A549 (cell line): ENCODE data around the gene TMEM200A. TPM values are rescaled to one million over a fixed set of nuclear protein-coding genes. Genes with fewer than 3 reads are reported as not detected.

Source experiments
- ATAC-seq, 2 experiments: fragments of 200-7000 bp in 1 of 2; fragments of >200 bp in 1 of 2; cut with Nextera tagmentation in 1 of 2; cut with Tn5 transposase in 1 of 2; 3 replicates each; pipeline versions ENCODE4 v1.8.0 to v1.9.1; 2018 to 2020; ENCODE audit warnings: mild to moderate bottlenecking in 1 of 2, moderate library complexity in 1 of 2
- CTCF ChIA-PET: fragments of 300-600 bp; sonication (Branson Sonifier 250); formaldehyde crosslinking; extraction: SDS; loops from one replicate; lab custom pipeline; 2021; ENCODE audit warnings: antibody characterized with exemption, inconsistent platforms; lab: Yijun Ruan, JAX
- POLR2A ChIA-PET: fragments of 350-600 bp; formaldehyde crosslinking; extraction: SDS; loops from one replicate; lab custom pipeline; 2021; ENCODE audit warnings: antibody characterized with exemption, inconsistent platforms; lab: Yijun Ruan, JAX
- DNase-seq, 2 experiments: peaks; one replicate each; pipeline versions ENCODE4 v3.0.0 to v3.0.0-alpha.2; 2011 to 2016; ENCODE audit warnings: low read depth in 1 of 2, low spot score in 1 of 2
- FAIRE-seq: peaks from 2 replicates; lab custom pipeline; 2011; peaks lifted over from hg19 to GRCh38; lab: Jason Lieb, UNC
- H3K27ac ChIP-seq, 2 experiments: fragments of >200 bp; sonication (Bioruptor Twin); formaldehyde crosslinking; 3 replicates each; pipeline ENCODE4 v1.5.1; 2016 to 2017
- H3K4me1 ChIP-seq: fragments of >200 bp; sonication (Bioruptor Twin); formaldehyde crosslinking; 3 replicates; pipeline ENCODE4 v1.6.1; 2016
- H3K4me2 ChIP-seq: fragments of >200 bp; sonication (Bioruptor Twin); formaldehyde crosslinking; 3 replicates; pipeline ENCODE4 v1.6.1; 2016
- H3K4me3 ChIP-seq: fragments of >200 bp; sonication (Bioruptor Twin); formaldehyde crosslinking; 3 replicates; pipeline ENCODE4 v1.5.1; 2016
- H3K9me3 ChIP-seq: fragments of >200 bp; sonication (Bioruptor Twin); formaldehyde crosslinking; 3 replicates; pipeline ENCODE4 v1.6.1; 2016
- CHD4 ChIP-seq: fragments of 200-600 bp; sonication (generic); IDR thresholded peaks from 2 replicates; pipeline ENCODE4 v1.6.1; 2016; ENCODE audit warnings: antibody characterized with exemption, mild to moderate bottlenecking, borderline replicate concordance
- ESRRA ChIP-seq: fragments of 150-350 bp; IDR thresholded peaks from 2 replicates; pipeline ENCODE4 v1.6.1; 2014; ENCODE audit warnings: mild to moderate bottlenecking, low read length, borderline replicate concordance
- FOSB ChIP-seq: fragments of 250-450 bp; sonication (Bioruptor Pico); IDR thresholded peaks from 2 replicates; pipeline ENCODE4 v1.5.0; 2020; ENCODE audit warnings: mild to moderate bottlenecking, moderate library complexity
- GATA3 ChIP-seq: IDR thresholded peaks from 2 replicates; pipeline ENCODE4 v1.6.1; 2012; ENCODE audit warnings: borderline replicate concordance
- HOXB5 ChIP-seq: fragments of 250-450 bp; sonication (Bioruptor Pico); IDR thresholded peaks from 2 replicates; pipeline ENCODE4 v1.5.0; 2020; ENCODE audit warnings: mild to moderate bottlenecking, moderate library complexity
- KDM1A ChIP-seq: fragments of 200-600 bp; sonication (generic); IDR thresholded peaks from 2 replicates; pipeline ENCODE4 v1.6.1; 2016; ENCODE audit warnings: low read depth, mild to moderate bottlenecking
- KDM5A ChIP-seq: fragments of 200-600 bp; sonication (generic); IDR thresholded peaks from 2 replicates; pipeline ENCODE4 v1.6.1; 2016; ENCODE audit warnings: antibody characterized with exemption, mild to moderate bottlenecking
- MAFK ChIP-seq: fragments of 450-650 bp; IDR thresholded peaks from 2 replicates; pipeline ENCODE4 v1.6.1; 2014; ENCODE audit not compliant: partially characterized antibody
- NPAS2 ChIP-seq: fragments of 250-450 bp; sonication (Bioruptor Pico); IDR thresholded peaks from 2 replicates; pipeline ENCODE4 v1.8.0; 2022; ENCODE audit warnings: mild to moderate bottlenecking, moderate library complexity, borderline replicate concordance
- NR3C1 ChIP-seq: fragments of >200 bp; sonication (Bioruptor Twin); formaldehyde crosslinking; IDR thresholded peaks from 3 replicates; pipeline ENCODE4 v1.6.1; 2017
- PHF8 ChIP-seq: fragments of 200-600 bp; sonication (generic); IDR thresholded peaks from 2 replicates; pipeline ENCODE4 v1.6.1; 2016; ENCODE audit warnings: low read depth, mild to moderate bottlenecking, antibody characterized with exemption, moderate library complexity, borderline replicate concordance
- POLR2A ChIP-seq: IDR thresholded peaks from 2 replicates; pipeline ENCODE4 v1.6.1; 2012; ENCODE audit warnings: mild to moderate bottlenecking, low read length
- RARB ChIP-seq: fragments of 250-450 bp; sonication (Bioruptor Pico); IDR thresholded peaks from 2 replicates; pipeline ENCODE4 v1.8.0; 2021; ENCODE audit warnings: mild to moderate bottlenecking, moderate library complexity
- SMC3 ChIP-seq: fragments of >200 bp; sonication (Bioruptor Twin); formaldehyde crosslinking; IDR thresholded peaks from 3 replicates; pipeline ENCODE4 v1.6.1; 2018; ENCODE audit warnings: inconsistent platforms
- TFCP2L1 ChIP-seq: fragments of 250-450 bp; sonication (Bioruptor Pico); IDR thresholded peaks from 2 replicates; pipeline ENCODE4 v1.5.0; 2021; ENCODE audit warnings: mild to moderate bottlenecking
- TP53 ChIP-seq: fragments of 250-450 bp; sonication (Bioruptor Pico); IDR thresholded peaks from 2 replicates; pipeline ENCODE4 v1.5.0; 2021; ENCODE audit warnings: mild to moderate bottlenecking, moderate library complexity
- ZNF302 ChIP-seq: fragments of 250-450 bp; sonication (Bioruptor Pico); IDR thresholded peaks from 2 replicates; pipeline ENCODE4 v1.9.0; 2021; ENCODE audit warnings: inconsistent platforms, mild to moderate bottlenecking, moderate library complexity
- WGBS: methylation state at CpG from one replicate; pipeline ENCODE4 v1.1.6; 2017; ENCODE audit errors: missing lambda C conversion rate; 5-methylcytosine and 5-hydroxymethylcytosine counted together
- polyA plus RNA-seq, 4 experiments: library from polyadenylated mRNA; depleted of rRNA in 3 of 4; stranded (reverse); fragments of >200 nt; fragmentation: RNase III in 1 of 4; extraction: RNeasy Plus Mini Kit Qiagen cat#74134 plus additional on column Dnase treatment in 1 of 4; gene quantifications; 2 replicates in 3 of 4; 3 replicates in 1 of 4; pipeline ENCODE4 v1.2.3, GENCODE V29; 2011 to 2017
- TF ChIP-seq, protein P1 (sequence below): fragments of 150-350 bp; IDR thresholded peaks from 2 replicates; pipeline ENCODE4 v1.6.1; 2014; ENCODE audit warnings: low read depth, mild to moderate bottlenecking, low read length
- TF ChIP-seq, protein P2 (sequence below): fragments of 450-650 bp; IDR thresholded peaks from 2 replicates; pipeline ENCODE4 v1.6.1; 2014; ENCODE audit warnings: antibody characterized with exemption
- TF ChIP-seq, protein P3 (sequence below): fragments of >200 bp; sonication (Bioruptor Twin); formaldehyde crosslinking; IDR thresholded peaks from 3 replicates; pipeline ENCODE4 v1.6.1; 2016
- TF ChIP-seq, protein P4 (sequence below): IDR thresholded peaks from 2 replicates; pipeline ENCODE4 v1.6.1; 2012; ENCODE audit warnings: low read depth, borderline replicate concordance
- TF ChIP-seq, protein P5 (sequence below): fragments of >200 bp; sonication (Bioruptor Twin); formaldehyde crosslinking; IDR thresholded peaks from 3 replicates; pipeline ENCODE4 v1.5.1; 2016
- TF ChIP-seq, protein P6 (sequence below): IDR thresholded peaks from 2 replicates; pipeline ENCODE4 v1.6.1; 2012
- TF ChIP-seq, protein P7 (sequence below): fragments of 250-450 bp; sonication (Bioruptor Pico); IDR thresholded peaks from 2 replicates; pipeline ENCODE4 v1.5.0; 2021; ENCODE audit warnings: mild to moderate bottlenecking, moderate library complexity, borderline replicate concordance

The TMEM200A gene
- polyA plus RNA-seq, 2 of the 4 experiments (the other 2 are of a cell fraction) = 0.03 TPM; not detected in 1

DNA sequence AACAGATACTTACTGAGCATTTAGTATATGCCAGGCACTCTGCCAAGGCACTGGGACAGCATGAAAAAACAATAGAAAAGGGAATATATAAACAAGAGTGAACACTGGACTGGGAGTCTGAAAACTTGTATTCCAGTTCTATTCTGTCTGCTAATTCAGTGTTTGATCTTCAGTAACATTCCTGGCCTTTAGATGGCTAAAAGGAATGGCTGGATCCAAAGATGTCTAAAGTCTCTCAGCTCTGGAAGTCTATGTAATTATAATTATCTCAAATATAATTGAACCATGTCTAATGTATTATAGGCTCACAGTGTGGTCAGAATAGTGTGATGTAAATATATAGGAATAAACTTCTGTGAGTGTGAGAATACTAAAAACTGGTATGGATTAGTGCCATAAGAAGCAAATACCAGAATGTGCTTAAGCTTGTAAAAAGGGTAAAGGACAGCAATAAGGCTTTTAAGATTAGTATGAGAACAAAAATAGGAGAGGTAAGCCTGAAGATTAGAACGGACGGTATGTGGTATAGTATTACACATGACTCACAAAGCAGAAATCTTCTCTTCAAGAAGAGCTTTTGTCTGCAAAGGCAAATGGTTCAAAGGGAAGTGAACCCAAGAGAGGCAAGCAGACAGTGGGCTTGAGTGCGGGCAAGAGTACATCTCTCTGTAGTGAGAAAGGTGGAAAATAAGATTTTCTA lies 68.5 kb downstream of the TMEM200A start:
- H3K4me2 ChIP-seq = no peak overlapping the region
- no peak for TF ChIP-seq ESRRA
- TF ChIP-seq ZNF302 = no peak
- TF ChIP-seq, protein P1, sequence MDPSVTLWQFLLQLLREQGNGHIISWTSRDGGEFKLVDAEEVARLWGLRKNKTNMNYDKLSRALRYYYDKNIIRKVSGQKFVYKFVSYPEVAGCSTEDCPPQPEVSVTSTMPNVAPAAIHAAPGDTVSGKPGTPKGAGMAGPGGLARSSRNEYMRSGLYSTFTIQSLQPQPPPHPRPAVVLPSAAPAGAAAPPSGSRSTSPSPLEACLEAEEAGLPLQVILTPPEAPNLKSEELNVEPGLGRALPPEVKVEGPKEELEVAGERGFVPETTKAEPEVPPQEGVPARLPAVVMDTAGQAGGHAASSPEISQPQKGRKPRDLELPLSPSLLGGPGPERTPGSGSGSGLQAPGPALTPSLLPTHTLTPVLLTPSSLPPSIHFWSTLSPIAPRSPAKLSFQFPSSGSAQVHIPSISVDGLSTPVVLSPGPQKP = no peak
- no peak for TF ChIP-seq GATA3
- TF ChIP-seq POLR2A = no peak
- no peak for TF ChIP-seq NR3C1
- TF ChIP-seq, all 56 proteins: peak for 0
- Histone ChIP-seq H3K27ac (no peak overlapping the region), H3K9me3 (no peaks in the 10 kb centered on the region), H3K4me1 (no peaks in the 10 kb centered on the region), H3K4me3 (no peak overlapping the region)
- DNase-seq (no peak), ATAC-seq (no peak), FAIRE-seq (no peak)
- CTCF ChIA-PET = no interaction called here
- 33% methylated on average over 3 of the region's 3 CpGs for WGBS
- POLR2A ChIA-PET = no interaction called here

DNA sequence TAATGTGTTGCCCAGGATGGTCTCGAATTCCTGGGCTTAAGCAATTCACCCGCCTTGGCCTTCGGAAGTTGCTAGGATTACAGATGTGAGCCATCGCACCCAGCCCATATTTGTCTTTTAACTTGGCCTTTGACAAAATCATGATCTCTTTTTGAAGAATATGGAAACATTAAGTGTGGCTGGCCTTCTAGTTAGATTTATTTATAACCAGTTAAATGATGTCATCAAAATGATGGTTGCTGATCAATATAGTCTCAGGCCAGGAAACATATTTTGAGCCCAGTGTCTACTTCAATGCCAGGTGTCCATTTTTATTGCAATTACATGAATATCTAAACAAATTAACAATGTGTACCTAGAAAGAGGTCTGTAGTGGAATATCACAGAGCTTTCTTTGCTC lies 69.4 kb downstream of the TMEM200A start:
- TF ChIP-seq, protein P2, sequence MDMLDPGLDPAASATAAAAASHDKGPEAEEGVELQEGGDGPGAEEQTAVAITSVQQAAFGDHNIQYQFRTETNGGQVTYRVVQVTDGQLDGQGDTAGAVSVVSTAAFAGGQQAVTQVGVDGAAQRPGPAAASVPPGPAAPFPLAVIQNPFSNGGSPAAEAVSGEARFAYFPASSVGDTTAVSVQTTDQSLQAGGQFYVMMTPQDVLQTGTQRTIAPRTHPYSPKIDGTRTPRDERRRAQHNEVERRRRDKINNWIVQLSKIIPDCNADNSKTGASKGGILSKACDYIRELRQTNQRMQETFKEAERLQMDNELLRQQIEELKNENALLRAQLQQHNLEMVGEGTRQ = no peak
- TF ChIP-seq KDM1A = no peak
- no peak for TF ChIP-seq ESRRA
- TF ChIP-seq, protein P3, sequence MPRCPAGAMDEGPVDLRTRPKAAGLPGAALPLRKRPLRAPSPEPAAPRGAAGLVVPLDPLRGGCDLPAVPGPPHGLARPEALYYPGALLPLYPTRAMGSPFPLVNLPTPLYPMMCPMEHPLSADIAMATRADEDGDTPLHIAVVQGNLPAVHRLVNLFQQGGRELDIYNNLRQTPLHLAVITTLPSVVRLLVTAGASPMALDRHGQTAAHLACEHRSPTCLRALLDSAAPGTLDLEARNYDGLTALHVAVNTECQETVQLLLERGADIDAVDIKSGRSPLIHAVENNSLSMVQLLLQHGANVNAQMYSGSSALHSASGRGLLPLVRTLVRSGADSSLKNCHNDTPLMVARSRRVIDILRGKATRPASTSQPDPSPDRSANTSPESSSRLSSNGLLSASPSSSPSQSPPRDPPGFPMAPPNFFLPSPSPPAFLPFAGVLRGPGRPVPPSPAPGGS = no peak
- TF ChIP-seq FOSB (CRISPR knock-in tag) = no peak
- ChIA-PET CTCF (no interaction called here), POLR2A (no interaction called here)
- DNase-seq (no peak), FAIRE-seq (no peak), ATAC-seq (no peak)
- H3K9me3 ChIP-seq = no peaks in the 10 kb centered on the region
- H3K4me1 ChIP-seq = no peaks in the 10 kb centered on the region
- WGBS = 48% methylated on average over 4 of the region's 4 CpGs
- no peak overlapping the region for H3K4me2 ChIP-seq
- H3K27ac ChIP-seq = no peak overlapping the region
- H3K4me3 ChIP-seq = no peak overlapping the region

DNA sequence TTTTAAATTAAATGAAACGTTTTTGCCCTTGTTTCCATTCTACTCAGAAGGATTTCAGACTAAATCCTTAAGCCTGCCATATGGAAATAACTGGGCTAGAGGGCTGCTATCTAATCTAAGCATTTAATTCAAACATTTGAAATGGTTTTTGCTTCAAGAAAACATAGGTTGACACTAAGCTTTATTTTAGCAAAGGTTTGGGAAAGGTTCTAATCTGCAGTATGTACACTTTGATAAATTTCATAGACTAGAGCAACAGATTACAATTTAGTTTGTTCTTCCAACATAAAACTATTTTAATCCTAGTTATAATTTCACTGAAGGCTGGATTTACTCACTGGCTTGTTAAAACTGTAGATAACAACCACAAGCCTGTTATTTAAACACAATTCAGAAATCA lies 72.1 kb downstream of the TMEM200A start:
- ChIA-PET CTCF (no interaction called here), POLR2A (no interaction called here)
- FAIRE-seq (no peak), DNase-seq (no peak), ATAC-seq (no peak)
- Histone ChIP-seq H3K4me1 (no peaks in the 10 kb centered on the region), H3K4me3 (no peak overlapping the region), H3K27ac (no peak overlapping the region), H3K4me2 (no peak overlapping the region), H3K9me3 (no peaks in the 10 kb centered on the region)
- 0% methylated on average over 1 of the region's 1 CpG for WGBS
- TF ChIP-seq, protein P4, sequence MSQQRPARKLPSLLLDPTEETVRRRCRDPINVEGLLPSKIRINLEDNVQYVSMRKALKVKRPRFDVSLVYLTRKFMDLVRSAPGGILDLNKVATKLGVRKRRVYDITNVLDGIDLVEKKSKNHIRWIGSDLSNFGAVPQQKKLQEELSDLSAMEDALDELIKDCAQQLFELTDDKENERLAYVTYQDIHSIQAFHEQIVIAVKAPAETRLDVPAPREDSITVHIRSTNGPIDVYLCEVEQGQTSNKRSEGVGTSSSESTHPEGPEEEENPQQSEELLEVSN = no peak
- TF ChIP-seq, protein P5, sequence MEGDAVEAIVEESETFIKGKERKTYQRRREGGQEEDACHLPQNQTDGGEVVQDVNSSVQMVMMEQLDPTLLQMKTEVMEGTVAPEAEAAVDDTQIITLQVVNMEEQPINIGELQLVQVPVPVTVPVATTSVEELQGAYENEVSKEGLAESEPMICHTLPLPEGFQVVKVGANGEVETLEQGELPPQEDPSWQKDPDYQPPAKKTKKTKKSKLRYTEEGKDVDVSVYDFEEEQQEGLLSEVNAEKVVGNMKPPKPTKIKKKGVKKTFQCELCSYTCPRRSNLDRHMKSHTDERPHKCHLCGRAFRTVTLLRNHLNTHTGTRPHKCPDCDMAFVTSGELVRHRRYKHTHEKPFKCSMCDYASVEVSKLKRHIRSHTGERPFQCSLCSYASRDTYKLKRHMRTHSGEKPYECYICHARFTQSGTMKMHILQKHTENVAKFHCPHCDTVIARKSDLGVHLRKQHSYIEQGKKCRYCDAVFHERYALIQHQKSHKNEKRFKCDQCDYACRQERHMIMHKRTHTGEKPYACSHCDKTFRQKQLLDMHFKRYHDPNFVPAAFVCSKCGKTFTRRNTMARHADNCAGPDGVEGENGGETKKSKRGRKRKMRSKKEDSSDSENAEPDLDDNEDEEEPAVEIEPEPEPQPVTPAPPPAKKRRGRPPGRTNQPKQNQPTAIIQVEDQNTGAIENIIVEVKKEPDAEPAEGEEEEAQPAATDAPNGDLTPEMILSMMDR = no peak
- TF ChIP-seq TFCP2L1 (no peak), RARB (CRISPR knock-in tag) (no peak), NPAS2 (CRISPR knock-in tag) (no peak), HOXB5 (CRISPR knock-in tag) (no peak), CHD4 (no peak), KDM5A (no peak), KDM1A (no peak), TP53 (CRISPR knock-in tag) (no peak), MAFK (no peak), SMC3 (no peak), PHF8 (no peak)
- TF ChIP-seq, protein P6, sequence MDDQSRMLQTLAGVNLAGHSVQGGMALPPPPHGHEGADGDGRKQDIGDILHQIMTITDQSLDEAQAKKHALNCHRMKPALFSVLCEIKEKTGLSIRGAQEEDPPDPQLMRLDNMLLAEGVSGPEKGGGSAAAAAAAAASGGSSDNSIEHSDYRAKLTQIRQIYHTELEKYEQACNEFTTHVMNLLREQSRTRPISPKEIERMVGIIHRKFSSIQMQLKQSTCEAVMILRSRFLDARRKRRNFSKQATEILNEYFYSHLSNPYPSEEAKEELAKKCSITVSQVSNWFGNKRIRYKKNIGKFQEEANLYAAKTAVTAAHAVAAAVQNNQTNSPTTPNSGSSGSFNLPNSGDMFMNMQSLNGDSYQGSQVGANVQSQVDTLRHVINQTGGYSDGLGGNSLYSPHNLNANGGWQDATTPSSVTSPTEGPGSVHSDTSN = no peak
- TF ChIP-seq, protein P7, sequence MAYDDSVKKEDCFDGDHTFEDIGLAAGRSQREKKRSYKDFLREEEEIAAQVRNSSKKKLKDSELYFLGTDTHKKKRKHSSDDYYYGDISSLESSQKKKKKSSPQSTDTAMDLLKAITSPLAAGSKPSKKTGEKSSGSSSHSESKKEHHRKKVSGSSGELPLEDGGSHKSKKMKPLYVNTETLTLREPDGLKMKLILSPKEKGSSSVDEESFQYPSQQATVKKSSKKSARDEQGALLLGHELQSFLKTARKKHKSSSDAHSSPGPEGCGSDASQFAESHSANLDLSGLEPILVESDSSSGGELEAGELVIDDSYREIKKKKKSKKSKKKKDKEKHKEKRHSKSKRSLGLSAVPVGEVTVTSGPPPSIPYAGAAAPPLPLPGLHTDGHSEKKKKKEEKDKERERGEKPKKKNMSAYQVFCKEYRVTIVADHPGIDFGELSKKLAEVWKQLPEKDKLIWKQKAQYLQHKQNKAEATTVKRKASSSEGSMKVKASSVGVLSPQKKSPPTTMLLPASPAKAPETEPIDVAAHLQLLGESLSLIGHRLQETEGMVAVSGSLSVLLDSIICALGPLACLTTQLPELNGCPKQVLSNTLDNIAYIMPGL (CRISPR knock-in tag) = no peak
